Neural cell (in vitro differentiated cells): ENCODE results near the gene CDON.

ENCODE experiments used
- EP300 ChIP-seq: fragments of 450-650 bp; conservative IDR thresholded peaks from 2 replicates; pipeline ENCODE4 v1.6.1; 2014; ENCODE audit warnings: antibody characterized with exemption, mild to moderate bottlenecking, moderate library complexity; ENCODE audit not compliant: poor library complexity, severe bottlenecking
- EZH2 ChIP-seq: fragments of 200-600, 300-800 bp; shearing (Covaris generic), sonication (generic); IDR thresholded peaks from 2 replicates; pipeline ENCODE4 v1.6.1; 2014; ENCODE audit warnings: antibody characterized with exemption, low read length, borderline replicate concordance, mild to moderate bottlenecking; ENCODE audit not compliant: insufficient read depth, poor library complexity, severe bottlenecking
- MXI1 ChIP-seq: fragments of 450-650 bp; conservative IDR thresholded peaks from 2 replicates; pipeline ENCODE4 v1.6.1; 2014; ENCODE audit warnings: antibody characterized with exemption, mild to moderate bottlenecking; ENCODE audit not compliant: poor library complexity, severe bottlenecking
- POLR2AphosphoS5 ChIP-seq: IDR thresholded peaks from 2 replicates; pipeline ENCODE4 v1.6.1; 2012
- RAD21 ChIP-seq: fragments of 450-650 bp; conservative IDR thresholded peaks from 2 replicates; pipeline ENCODE4 v1.6.1; 2014; ENCODE audit warnings: antibody characterized with exemption, mild to moderate bottlenecking, moderate library complexity
- SMC3 ChIP-seq: fragments of 450-650 bp; conservative IDR thresholded peaks from 2 replicates; pipeline ENCODE4 v1.6.1; 2014; ENCODE audit warnings: antibody characterized with exemption, mild to moderate bottlenecking, moderate library complexity; ENCODE audit not compliant: poor library complexity
- TAF1 ChIP-seq: IDR thresholded peaks from 2 replicates; pipeline ENCODE4 v1.6.1; 2012; ENCODE audit warnings: low read depth
- TF ChIP-seq, protein P1 (sequence below): fragments of 450-650 bp; IDR thresholded peaks from 2 replicates; pipeline ENCODE4 v1.5.1; 2014; ENCODE audit warnings: antibody characterized with exemption, mild to moderate bottlenecking, moderate library complexity; ENCODE audit not compliant: poor library complexity, severe bottlenecking
- TF ChIP-seq, protein P2 (sequence below): IDR thresholded peaks from 2 replicates; pipeline ENCODE4 v1.6.1; 2012; ENCODE audit warnings: borderline replicate concordance

DNA sequence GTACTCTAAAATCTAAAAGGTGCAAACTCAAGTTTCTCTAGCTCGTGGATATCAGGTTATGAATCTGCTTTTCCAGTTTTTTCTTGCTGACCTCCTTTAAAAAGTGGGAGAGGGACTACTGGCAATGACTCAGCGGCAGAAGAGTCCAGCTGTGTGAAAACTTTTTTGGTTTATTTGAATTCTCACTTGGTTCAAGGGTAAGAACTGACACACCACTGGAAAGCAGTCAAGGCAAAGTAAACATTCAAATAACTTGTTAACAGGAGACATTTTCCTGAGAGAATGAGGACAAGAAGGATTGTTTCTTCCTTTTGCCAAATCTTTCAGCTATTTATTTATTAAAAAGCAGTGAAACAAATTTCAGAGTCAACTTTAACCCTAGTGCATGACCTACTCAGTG is 36.1 kb downstream of the CDON start:
- TF ChIP-seq, protein P1, sequence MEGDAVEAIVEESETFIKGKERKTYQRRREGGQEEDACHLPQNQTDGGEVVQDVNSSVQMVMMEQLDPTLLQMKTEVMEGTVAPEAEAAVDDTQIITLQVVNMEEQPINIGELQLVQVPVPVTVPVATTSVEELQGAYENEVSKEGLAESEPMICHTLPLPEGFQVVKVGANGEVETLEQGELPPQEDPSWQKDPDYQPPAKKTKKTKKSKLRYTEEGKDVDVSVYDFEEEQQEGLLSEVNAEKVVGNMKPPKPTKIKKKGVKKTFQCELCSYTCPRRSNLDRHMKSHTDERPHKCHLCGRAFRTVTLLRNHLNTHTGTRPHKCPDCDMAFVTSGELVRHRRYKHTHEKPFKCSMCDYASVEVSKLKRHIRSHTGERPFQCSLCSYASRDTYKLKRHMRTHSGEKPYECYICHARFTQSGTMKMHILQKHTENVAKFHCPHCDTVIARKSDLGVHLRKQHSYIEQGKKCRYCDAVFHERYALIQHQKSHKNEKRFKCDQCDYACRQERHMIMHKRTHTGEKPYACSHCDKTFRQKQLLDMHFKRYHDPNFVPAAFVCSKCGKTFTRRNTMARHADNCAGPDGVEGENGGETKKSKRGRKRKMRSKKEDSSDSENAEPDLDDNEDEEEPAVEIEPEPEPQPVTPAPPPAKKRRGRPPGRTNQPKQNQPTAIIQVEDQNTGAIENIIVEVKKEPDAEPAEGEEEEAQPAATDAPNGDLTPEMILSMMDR: no peak
- TF ChIP-seq MXI1: no peak
- no peak for TF ChIP-seq SMC3
- no peak for TF ChIP-seq POLR2AphosphoS5
- TF ChIP-seq RAD21: no peak
- TF ChIP-seq, protein P2, sequence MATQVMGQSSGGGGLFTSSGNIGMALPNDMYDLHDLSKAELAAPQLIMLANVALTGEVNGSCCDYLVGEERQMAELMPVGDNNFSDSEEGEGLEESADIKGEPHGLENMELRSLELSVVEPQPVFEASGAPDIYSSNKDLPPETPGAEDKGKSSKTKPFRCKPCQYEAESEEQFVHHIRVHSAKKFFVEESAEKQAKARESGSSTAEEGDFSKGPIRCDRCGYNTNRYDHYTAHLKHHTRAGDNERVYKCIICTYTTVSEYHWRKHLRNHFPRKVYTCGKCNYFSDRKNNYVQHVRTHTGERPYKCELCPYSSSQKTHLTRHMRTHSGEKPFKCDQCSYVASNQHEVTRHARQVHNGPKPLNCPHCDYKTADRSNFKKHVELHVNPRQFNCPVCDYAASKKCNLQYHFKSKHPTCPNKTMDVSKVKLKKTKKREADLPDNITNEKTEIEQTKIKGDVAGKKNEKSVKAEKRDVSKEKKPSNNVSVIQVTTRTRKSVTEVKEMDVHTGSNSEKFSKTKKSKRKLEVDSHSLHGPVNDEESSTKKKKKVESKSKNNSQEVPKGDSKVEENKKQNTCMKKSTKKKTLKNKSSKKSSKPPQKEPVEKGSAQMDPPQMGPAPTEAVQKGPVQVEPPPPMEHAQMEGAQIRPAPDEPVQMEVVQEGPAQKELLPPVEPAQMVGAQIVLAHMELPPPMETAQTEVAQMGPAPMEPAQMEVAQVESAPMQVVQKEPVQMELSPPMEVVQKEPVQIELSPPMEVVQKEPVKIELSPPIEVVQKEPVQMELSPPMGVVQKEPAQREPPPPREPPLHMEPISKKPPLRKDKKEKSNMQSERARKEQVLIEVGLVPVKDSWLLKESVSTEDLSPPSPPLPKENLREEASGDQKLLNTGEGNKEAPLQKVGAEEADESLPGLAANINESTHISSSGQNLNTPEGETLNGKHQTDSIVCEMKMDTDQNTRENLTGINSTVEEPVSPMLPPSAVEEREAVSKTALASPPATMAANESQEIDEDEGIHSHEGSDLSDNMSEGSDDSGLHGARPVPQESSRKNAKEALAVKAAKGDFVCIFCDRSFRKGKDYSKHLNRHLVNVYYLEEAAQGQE: no peak
- no peak for TF ChIP-seq EZH2
- no peak for TF ChIP-seq EP300
- TF ChIP-seq TAF1: no peak
